Uterine smooth muscle cell (primary cell): ENCODE data around the gene FGD3. TPM values are rescaled to one million over a fixed set of nuclear protein-coding genes. Genes with fewer than 3 reads are reported as not detected.

Experiments
- total RNA-seq: library from RNA; depleted of rRNA; stranded (reverse); fragments of >200 nt; gene quantifications from 2 replicates; pipeline ENCODE4 v1.2.3, GENCODE V29; 2014

The FGD3 gene, protein sequence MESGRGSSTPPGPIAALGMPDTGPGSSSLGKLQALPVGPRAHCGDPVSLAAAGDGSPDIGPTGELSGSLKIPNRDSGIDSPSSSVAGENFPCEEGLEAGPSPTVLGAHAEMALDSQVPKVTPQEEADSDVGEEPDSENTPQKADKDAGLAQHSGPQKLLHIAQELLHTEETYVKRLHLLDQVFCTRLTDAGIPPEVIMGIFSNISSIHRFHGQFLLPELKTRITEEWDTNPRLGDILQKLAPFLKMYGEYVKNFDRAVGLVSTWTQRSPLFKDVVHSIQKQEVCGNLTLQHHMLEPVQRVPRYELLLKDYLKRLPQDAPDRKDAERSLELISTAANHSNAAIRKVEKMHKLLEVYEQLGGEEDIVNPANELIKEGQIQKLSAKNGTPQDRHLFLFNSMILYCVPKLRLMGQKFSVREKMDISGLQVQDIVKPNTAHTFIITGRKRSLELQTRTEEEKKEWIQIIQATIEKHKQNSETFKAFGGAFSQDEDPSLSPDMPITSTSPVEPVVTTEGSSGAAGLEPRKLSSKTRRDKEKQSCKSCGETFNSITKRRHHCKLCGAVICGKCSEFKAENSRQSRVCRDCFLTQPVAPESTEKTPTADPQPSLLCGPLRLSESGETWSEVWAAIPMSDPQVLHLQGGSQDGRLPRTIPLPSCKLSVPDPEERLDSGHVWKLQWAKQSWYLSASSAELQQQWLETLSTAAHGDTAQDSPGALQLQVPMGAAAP
- not detected in 2 replicates for total RNA-seq

GRCh38 chr9:92947268-92948037, at the start of gene FGD3:
Gene FGD3 (plus strand): TSS chr9:92947523. CDS start chr9:92976257, 28,734 bp downstream.

GRCh38 chr9:93058355-93059010, 111.2 kb downstream of the FGD3 start, which contains the start of gene SUSD3:
Gene SUSD3 (plus strand): TSS chr9:93058701. CDS start chr9:93058743, 42 bp downstream.

Other genes with a start within 250 kb of the FGD3 start
- 48.1 and 63.9 TPM in 2 replicates for gene BICD2, start 182.7 kb upstream of the FGD3 start, total RNA-seq
- 12.5 and 13.7 TPM in 2 replicates for gene ZNF484, start 69.5 kb upstream of the FGD3 start, total RNA-seq
- gene SUSD3, start 111.2 kb downstream of the FGD3 start, total RNA-seq, result 14.2 and 19.4 TPM in 2 replicates
- 86.4 and 101 TPM in 2 replicates for gene CARD19, start 148.7 kb downstream of the FGD3 start, total RNA-seq
- 28.3 and 35.1 TPM in 2 replicates for gene NINJ1, start 186.7 kb downstream of the FGD3 start, total RNA-seq
- 0.11 and 0.25 TPM in 2 replicates for gene WNK2, start 236.6 kb downstream of the FGD3 start, total RNA-seq